Endothelial cell of umbilical vein (primary cell): ENCODE measurements around the gene GSE1. TPM values are rescaled to one million over a fixed set of nuclear protein-coding genes. Genes with fewer than 3 reads are reported as not detected.

Experiments used
- BruUV-seq: library from RNA; stranded (reverse); fragments of 400-500 nt; replicated peaks from 2 replicates; lab custom pipeline; 2021; lab: Mats Ljungman, UMichigan
- CTCF ChIA-PET: fragments of 300-600, 350-600 bp; sonication (Branson Sonifier 250); formaldehyde crosslinking; loops from one replicate; lab custom pipeline; 2021; ENCODE audit warnings: antibody characterized with exemption, inconsistent platforms; lab: Charles Lee
- POLR2A ChIA-PET: fragments of 300-600, 350-600 bp; sonication (Branson Sonifier 250); formaldehyde crosslinking; loops from one replicate; lab custom pipeline; 2021; ENCODE audit warnings: antibody characterized with exemption, inconsistent platforms; lab: Charles Lee
- DNase-seq: peaks from one replicate; pipeline ENCODE4 v3.0.0-alpha.2; 2011; ENCODE audit warnings: low read depth, low spot score
- FAIRE-seq: peaks from 2 replicates; lab custom pipeline; 2011; peaks lifted over from hg19 to GRCh38; lab: Jason Lieb, UNC
- H2AFZ ChIP-seq: 2 replicates; pipeline ENCODE4 v1.6.0; 2012; ENCODE audit warnings: low read depth, low read length, control low read depth, inconsistent platforms
- H3K27ac ChIP-seq: 2 replicates; pipeline ENCODE4 v1.5.1; 2011; ENCODE audit warnings: low read depth, mild to moderate bottlenecking, control low read depth, low read length, moderate library complexity; ENCODE audit not compliant: insufficient read depth
- H3K27me3 ChIP-seq, 2 experiments: 2 replicates each; pipeline versions ENCODE4 v1.6.0 to v1.6.1; 2011; ENCODE audit warnings: low read length in 2 of 2, mixed read lengths in 1 of 2; ENCODE audit not compliant: control insufficient read depth in 2 of 2, insufficient read depth in 2 of 2
- H3K36me3 ChIP-seq, 2 experiments: 2 replicates in 1 of 2; 3 replicates in 1 of 2; pipeline ENCODE4 v1.5.1; 2011; ENCODE audit warnings: low read length in 2 of 2, mild to moderate bottlenecking in 1 of 2, moderate library complexity in 1 of 2; ENCODE audit not compliant: control insufficient read depth in 2 of 2, insufficient read depth in 2 of 2; ENCODE audit errors: extremely low read depth in 1 of 2
- H3K4me1 ChIP-seq: 3 replicates; pipeline ENCODE4 v1.5.1; 2011; ENCODE audit warnings: mild to moderate bottlenecking, low read length; ENCODE audit not compliant: control insufficient read depth, insufficient read depth; ENCODE audit errors: extremely low read depth
- H3K4me2 ChIP-seq: 2 replicates; pipeline ENCODE4 v1.6.1; 2011; ENCODE audit warnings: low read length, control low read depth, mixed read lengths; ENCODE audit not compliant: insufficient read depth
- H3K4me3 ChIP-seq, 3 experiments: fragments of 200-600 bp in 1 of 3; sonication (generic), shearing (Covaris generic) in 1 of 3; replicated peaks in 1 of 3; 2 replicates each; pipeline ENCODE4 v1.5.1; 2011 to 2016; ENCODE audit warnings: control low read depth in 3 of 3, low read length in 3 of 3, mild to moderate bottlenecking in 2 of 3, inconsistent platforms in 1 of 3, low read depth in 1 of 3, moderate library complexity in 1 of 3; ENCODE audit not compliant: insufficient read depth in 1 of 3
- H3K79me2 ChIP-seq: 2 replicates; pipeline ENCODE4 v1.6.0; 2012; ENCODE audit warnings: low read length, inconsistent platforms; ENCODE audit not compliant: control insufficient read depth, insufficient read depth
- H3K9ac ChIP-seq: replicated peaks from 2 replicates; pipeline ENCODE3; 2011; ENCODE audit warnings: low read length, control low read depth; ENCODE audit not compliant: insufficient read depth; ENCODE audit errors: extremely low read depth
- H3K9me1 ChIP-seq: replicated peaks from 3 replicates; pipeline ENCODE4 v1.6.0; 2011; ENCODE audit warnings: mild to moderate bottlenecking, low read length; ENCODE audit not compliant: control insufficient read depth, insufficient read depth; ENCODE audit errors: extremely low read depth
- H3K9me3 ChIP-seq: replicated peaks from 2 replicates; pipeline ENCODE4 v1.5.1; 2012; ENCODE audit warnings: low read length, inconsistent platforms; ENCODE audit not compliant: control insufficient read depth, insufficient read depth
- H4K20me1 ChIP-seq: replicated peaks from 2 replicates; pipeline ENCODE3; 2011; ENCODE audit warnings: mild to moderate bottlenecking, low read length; ENCODE audit not compliant: control insufficient read depth, insufficient read depth; ENCODE audit errors: extremely low read depth
- FOS ChIP-seq: IDR thresholded peaks from 2 replicates; pipeline ENCODE4 v1.6.1; 2011; ENCODE audit warnings: mild to moderate bottlenecking, low read length, moderate library complexity, borderline replicate concordance; ENCODE audit not compliant: insufficient read depth
- MAX ChIP-seq: IDR thresholded peaks from 2 replicates; pipeline ENCODE4 v1.6.1; 2011; ENCODE audit not compliant: insufficient read depth, insufficient read length
- POLR2A ChIP-seq: IDR thresholded peaks from 2 replicates; pipeline ENCODE4 v1.6.1; 2012; ENCODE audit warnings: low read depth, mild to moderate bottlenecking, control low read depth, low read length
- POLR2AphosphoS5 ChIP-seq: IDR thresholded peaks from 2 replicates; pipeline ENCODE4 v1.6.1; 2012; ENCODE audit warnings: low read depth, mild to moderate bottlenecking, control low read depth, low read length, moderate library complexity; ENCODE audit not compliant: insufficient read depth
- dilution Hi-C: fragments of 300-500 bp; cut with MboI; formaldehyde crosslinking; loops from one replicate; pipeline ENCODE4 v1.15.0; 2019; ENCODE audit warnings: low sequenced_read_pairs; ENCODE audit not compliant: extremely low pct_ligation_motif_present
- intact Hi-C: fragments of 100-400 bp; cut with micrococcal nuclease; formaldehyde crosslinking; loops from one replicate; pipeline ENCODE4 v1.10.0; 2022
- polyA plus RNA-seq, 4 experiments: library from polyadenylated mRNA; depleted of rRNA in 3 of 4; stranded (reverse) in 3 of 4; unstranded in 1 of 4; fragments of >200 nt; gene quantifications; 2 replicates each; pipeline versions ENCODE4 v1.2.1 to v1.2.3, GENCODE V29; 2011 to 2012; ENCODE audit warnings: missing spikeins in 1 of 4
- total RNA-seq: library from RNA; stranded (reverse); gene quantifications from 2 replicates; pipeline ENCODE4 v1.2.3, GENCODE V29; 2021

Gene GSE1
- total and polyA plus RNA-seq, 2 donors (not counting 3 experiments of a cell fraction or from before 2014, with no cell fraction given) = 4.2 to 18.3 TPM

DNA sequence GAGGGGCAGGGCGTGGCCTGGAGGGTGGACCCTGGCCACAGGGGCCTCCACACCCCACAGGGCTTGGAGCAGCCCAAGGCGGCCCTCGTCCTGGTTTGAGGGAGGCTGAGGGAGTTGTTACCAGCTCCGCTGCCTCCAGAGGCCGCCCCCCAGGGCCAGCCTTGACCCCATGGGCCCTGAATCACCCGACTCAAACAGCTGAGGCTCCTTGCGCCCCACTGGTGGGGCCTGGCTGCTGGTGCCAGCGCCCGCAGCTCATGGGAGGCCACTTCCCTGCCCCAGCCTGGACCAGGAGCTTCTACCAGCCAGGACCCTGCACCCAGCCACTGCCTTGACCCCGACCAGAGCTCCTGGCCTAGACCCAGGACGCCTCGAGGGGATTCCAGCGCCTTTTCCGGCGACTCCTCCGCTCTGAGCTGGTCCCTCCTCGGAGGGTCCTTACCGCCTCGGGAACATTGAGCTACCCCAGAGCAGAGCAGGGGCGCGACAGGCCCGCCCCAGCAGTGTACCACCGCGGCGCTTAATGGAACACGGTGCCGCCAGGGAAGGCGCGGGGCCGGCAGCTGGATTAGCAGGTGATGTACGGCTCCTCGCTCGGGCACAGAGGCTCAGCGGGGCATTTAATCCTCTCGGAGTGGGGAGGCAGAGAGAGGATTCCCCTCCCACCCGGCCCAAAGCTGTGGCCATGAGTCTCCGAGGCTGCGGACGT, 37.2 kb downstream of the GSE1 start:
- ChIA-PET CTCF (interaction anchor here (1.3 to 3.5 kb wide), 4 partner anchors 9 to 68 kb away, joined by 3 to 16 read pairs (median 4); no protein-coding TSS in a partner anchor), POLR2A (no interaction called here)
- FAIRE-seq (no peak), DNase-seq (no peak)
- Histone ChIP-seq H3K9me1 (no peaks in the 10 kb centered on the region), H3K79me2 (no peaks in the 10 kb centered on the region), H3K27ac (no peak overlapping the region), H3K4me1 (no peaks in the 10 kb centered on the region), H2AFZ (no peak overlapping the region), H3K36me3 (no peaks in the 10 kb centered on the region), H3K9me3 (no peaks in the 10 kb centered on the region), H3K4me3 (no peak overlapping the region), H4K20me1 (no peaks in the 10 kb centered on the region), H3K4me2 (no peak overlapping the region), H3K27me3 (no peaks in the 10 kb centered on the region), H3K9ac (no peak overlapping the region)
- dilution Hi-C loops (no loop called here), intact Hi-C loops (no loop called here)
- TF ChIP-seq FOS = no peak
- no TSS peak for BruUV-seq

DNA sequence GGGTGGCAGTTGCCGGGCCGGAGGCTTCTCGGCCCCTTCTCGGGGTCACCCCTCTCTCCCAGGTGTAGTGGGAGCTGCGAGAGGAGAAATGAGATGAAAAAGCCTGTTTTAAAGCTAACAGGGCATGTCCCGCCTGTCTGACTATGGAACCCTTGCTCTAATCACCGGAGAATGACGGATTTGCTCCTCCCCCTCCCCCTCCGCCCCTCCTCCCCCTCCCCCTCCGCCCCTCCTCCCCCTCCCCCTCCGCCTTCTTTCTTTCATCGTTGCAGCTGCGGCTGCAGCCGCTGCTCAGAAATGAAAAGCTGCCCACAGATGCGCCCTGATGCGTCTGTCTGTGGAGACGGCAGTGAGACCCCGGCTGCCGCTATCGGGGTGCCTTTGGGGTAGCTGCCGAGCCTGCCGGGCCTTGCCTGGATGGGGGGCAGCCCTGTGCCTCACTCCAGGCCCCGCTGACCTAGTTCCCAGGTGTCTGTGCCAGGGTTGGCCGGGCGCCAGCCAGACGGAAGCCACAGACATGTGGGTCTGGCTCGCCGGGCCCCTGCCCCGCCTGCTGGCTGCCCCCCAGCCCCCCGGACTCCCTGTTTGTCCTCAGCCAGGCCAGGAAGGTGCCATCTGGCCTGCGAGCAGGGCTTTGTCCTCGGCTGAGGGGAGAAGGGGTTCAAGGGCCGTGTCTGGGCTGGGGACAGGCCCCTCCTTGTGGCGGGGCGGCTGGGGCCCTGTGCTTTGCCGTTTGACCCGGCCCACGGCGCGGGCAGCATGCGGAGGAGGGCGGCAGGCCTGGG, 37.9 kb downstream of the GSE1 start:
- no peaks in the 10 kb centered on the region for H3K36me3 ChIP-seq
- ChIA-PET POLR2A (no interaction called here), CTCF (interaction anchor here (1.8 to 3.5 kb wide), 2 partner anchors 8 to 35 kb away, joined by 6 to 16 read pairs; no protein-coding TSS in a partner anchor)
- H3K4me2 ChIP-seq = no peak overlapping the region
- no peak for DNase-seq
- no TSS peak for BruUV-seq
- no peaks in the 10 kb centered on the region for H3K79me2 ChIP-seq
- H3K9ac ChIP-seq = no peak overlapping the region
- intact Hi-C loops = no loop called here
- no peak for FAIRE-seq
- H3K27ac ChIP-seq = no peak overlapping the region
- no peaks in the 10 kb centered on the region for H3K9me1 ChIP-seq
- H4K20me1 ChIP-seq = no peaks in the 10 kb centered on the region
- H3K4me1 ChIP-seq = no peaks in the 10 kb centered on the region
- H3K27me3 ChIP-seq = no peaks in the 10 kb centered on the region
- TF ChIP-seq MAX = no peak
- no peak for TF ChIP-seq POLR2AphosphoS5
- TF ChIP-seq POLR2A = no peak
- H3K9me3 ChIP-seq = no peaks in the 10 kb centered on the region
- no peak overlapping the region for H2AFZ ChIP-seq
- dilution Hi-C loops = no loop called here
- no peak overlapping the region for H3K4me3 ChIP-seq
